Measurements from ENCODE around the gene OLFML2A. TPM values are rescaled to one million over a fixed set of nuclear protein-coding genes. Genes with fewer than 3 reads are reported as not detected.

Gene OLFML2A
- total and polyA plus RNA-seq, 12 donors: 1.7 to 21.4 (median 7.3) TPM

DNA sequence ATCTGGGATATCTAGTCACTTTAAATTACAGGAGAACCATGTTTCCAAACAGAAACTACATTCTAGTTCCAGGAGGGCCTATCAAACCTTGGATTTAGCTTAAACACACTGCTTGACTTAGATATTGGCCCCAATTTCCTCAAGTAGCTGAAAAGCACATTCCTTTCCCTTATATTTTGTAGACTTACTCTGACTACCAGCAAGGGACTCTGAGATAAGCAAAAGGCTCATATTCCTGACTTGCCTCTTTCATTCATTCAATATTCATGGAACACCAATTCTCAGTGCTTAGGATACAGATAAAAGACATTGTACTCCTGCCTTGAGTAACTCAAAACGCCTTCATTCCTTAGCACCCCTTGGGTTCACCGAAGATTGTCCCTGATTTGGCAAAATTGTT, 17.6 kb upstream of the OLFML2A start:
- Histone ChIP-seq H3K27me3 (peaks cover 22% of the 10 kb centered on the region), H3K9me3 (replicated peaks in 1 of 3) (no peaks in the 10 kb centered on the region), H3K4me1 (replicated peaks in 1 of 2) (no peaks in the 10 kb centered on the region), H3K27ac (no peak overlapping the region), H3K4me3 (no peak overlapping the region), H3K36me3 (replicated peaks in 1 of 2) (no peaks in the 10 kb centered on the region)
- 95 to 100% (median 97%) methylated on average over 2 of the region's 2 CpGs for WGBS, 4 donors
- DNase-seq: no peak
- intact Hi-C loops (cut with DNase I): no loop called here
- no peak for TF ChIP-seq POLR2A (IDR thresholded peaks at IDR 0.05)
- no peak for TF ChIP-seq CTCF (IDR thresholded peaks at IDR 0.05)

- no peaks in the 10 kb centered on the region for H3K9me3 ChIP-seq (replicated peaks in 1 of 3)
- H3K4me3 ChIP-seq: no peak overlapping the region
- H3K27ac ChIP-seq: no peak overlapping the region
- 93 to 100% (median 96%) methylated on average over 2 of the region's 2 CpGs for WGBS, 4 donors
- H3K4me1 ChIP-seq (replicated peaks in 1 of 2): no peaks in the 10 kb centered on the region
- H3K36me3 ChIP-seq (replicated peaks in 1 of 2): no peaks in the 10 kb centered on the region
- peaks cover 15% of the 10 kb centered on the region for H3K27me3 ChIP-seq
- no peak for TF ChIP-seq CTCF (IDR thresholded peaks at IDR 0.05)
- no peak for TF ChIP-seq POLR2A (IDR thresholded peaks at IDR 0.05)
- intact Hi-C loops (cut with DNase I): no loop called here
- no peak for DNase-seq
Measured at GRCh38 chr9:124760719-124761118, 16.2 kb upstream of the OLFML2A start.

- no peak for DNase-seq
- Histone ChIP-seq H3K9me3 (replicated peaks in 1 of 3) (no peaks in the 10 kb centered on the region), H3K4me3 (no peak overlapping the region), H3K36me3 (replicated peaks in 1 of 2) (no peaks in the 10 kb centered on the region), H3K27me3 (peaks cover 17% of the 10 kb centered on the region), H3K27ac (no peak overlapping the region), H3K4me1 (replicated peaks in 1 of 2) (no peaks in the 10 kb centered on the region)
- no peak for TF ChIP-seq POLR2A (IDR thresholded peaks at IDR 0.05)
- no peak for TF ChIP-seq CTCF (IDR thresholded peaks at IDR 0.05)
- WGBS, 4 donors: 85 to 95% (median 91%) methylated on average over 2 of the region's 2 CpGs
- intact Hi-C loops (cut with DNase I): no loop called here
Measured at GRCh38 chr9:124761196-124761595, 15.7 kb upstream of the OLFML2A start.

DNA sequence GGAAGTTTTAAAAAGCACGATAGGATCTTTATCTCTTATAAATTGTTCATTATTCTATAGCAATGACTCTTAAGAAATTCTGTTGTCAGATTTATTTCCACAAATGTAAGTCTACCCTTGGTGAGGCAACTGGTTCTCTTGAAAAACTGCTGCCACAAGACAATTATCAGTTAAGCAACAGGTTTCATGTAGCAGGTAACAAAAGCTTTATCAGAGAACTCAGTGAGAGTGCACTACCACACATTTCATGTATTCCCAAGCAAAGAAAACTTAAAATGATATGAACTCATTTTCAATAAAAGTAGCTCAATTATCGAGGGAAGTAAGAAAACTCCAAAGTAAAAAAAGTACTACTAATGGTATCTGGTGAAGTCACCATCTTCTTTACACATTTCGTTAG, 15.2 kb upstream of the OLFML2A start:
- H3K27ac ChIP-seq: no peak overlapping the region
- H3K36me3 ChIP-seq (replicated peaks in 1 of 2): no peaks in the 10 kb centered on the region
- intact Hi-C loops (cut with DNase I): no loop called here
- H3K27me3 ChIP-seq: peaks cover 19% of the 10 kb centered on the region
- no peak for DNase-seq
- 86 to 94% (median 89%) methylated on average over 3 of the region's 3 CpGs for WGBS, 4 donors
- H3K4me3 ChIP-seq: no peak overlapping the region
- no peaks in the 10 kb centered on the region for H3K4me1 ChIP-seq (replicated peaks in 1 of 2)
- H3K9me3 ChIP-seq (replicated peaks in 1 of 3): no peaks in the 10 kb centered on the region
- TF ChIP-seq POLR2A (IDR thresholded peaks at IDR 0.05) (no peak), CTCF (IDR thresholded peaks at IDR 0.05) (no peak)
